ENCODE data around the gene GNGT1. TPM values are rescaled to one million over a fixed set of nuclear protein-coding genes. Genes with fewer than 3 reads are reported as not detected.
"Not testable (repeated sequence)": the region's sequence is repeated elsewhere in the genome, so short reads cannot be mapped to it uniquely, and the experiment has no call there.

The GNGT1 gene
- total RNA-seq, 1 donor from 2014 or later, result not detected

GRCh38 chr7:93895859-93896600, 10.3 kb upstream of the GNGT1 start:
- DNase-seq (ENCODE audit: missing footprints) (no peak), ATAC-seq (no peak)
- intact Hi-C loops (cut with DNase I), result loop anchor here (10.0 kb wide), 2 partner anchors 329 to 509 kb away; no protein-coding TSS in a partner anchor

- DNase-seq (ENCODE audit: missing footprints), result no peak
Observed at GRCh38 chr7:93897680-93898079, 8.7 kb upstream of the GNGT1 start.

GRCh38 chr7:93902777-93903423, 3.5 kb upstream of the GNGT1 start:
- intact Hi-C loops (cut with DNase I), result loop anchor here (2.0 to 10.0 kb wide), 3 partner anchors 99 to 372 kb away; partner anchors contain the start of gene BET1
- ATAC-seq (peak; percentile 54), DNase-seq (ENCODE audit: missing footprints) (no peak)

More at GRCh38 chr7:93897680-93898079, 8.7 kb upstream of the GNGT1 start:
- ATAC-seq, result no peak
- intact Hi-C loops (cut with DNase I), result loop anchor here (10.0 kb wide), 2 partner anchors 327 to 507 kb away; no protein-coding TSS in a partner anchor

GRCh38 chr7:93910076-93910994, 4.0 kb downstream of the GNGT1 start:
- intact Hi-C loops (cut with DNase I), result loop anchor here (5.0 kb wide), 1 partner anchor 272 kb away; no protein-coding TSS in a partner anchor
- DNase-seq (ENCODE audit: missing footprints), result no peak
- ATAC-seq, result peak; percentile 87

GRCh38 chr7:93911242-93911641, 4.9 kb downstream of the GNGT1 start:
- intact Hi-C loops (cut with DNase I), result loop anchor here (5.0 kb wide), 1 partner anchor 271 kb away; no protein-coding TSS in a partner anchor
- peak; percentile 47 for ATAC-seq
- not testable (repeated sequence) for DNase-seq (ENCODE audit: missing footprints)

GRCh38 chr7:93911661-93912060, 5.3 kb downstream of the GNGT1 start:
- not testable (repeated sequence) for ATAC-seq; DNase-seq (ENCODE audit: missing footprints)
- intact Hi-C loops (cut with DNase I), result loop anchor here (5.0 kb wide), 1 partner anchor 271 kb away; no protein-coding TSS in a partner anchor

GRCh38 chr7:93913197-93913596, 6.8 kb downstream of the GNGT1 start:
- ATAC-seq, result no peak
- intact Hi-C loops (cut with DNase I), result loop anchor here (5.0 kb wide), 1 partner anchor 269 kb away; no protein-coding TSS in a partner anchor

GRCh38 chr7:93914581-93915066, 8.3 kb downstream of the GNGT1 start:
- ATAC-seq, result peak; percentile 46
- DNase-seq (ENCODE audit: missing footprints), result no peak
- intact Hi-C loops (cut with DNase I), result loop anchor here (5.0 kb wide), 1 partner anchor 268 kb away; no protein-coding TSS in a partner anchor

More at GRCh38 chr7:93913197-93913596, 6.8 kb downstream of the GNGT1 start:
- DNase-seq (ENCODE audit: missing footprints), result no peak

GRCh38 chr7:93915206-93915842, 9.0 kb downstream of the GNGT1 start:
- ATAC-seq, result peak; percentile 45
- DNase-seq (ENCODE audit: missing footprints); intact Hi-C loops (cut with DNase I): not testable (repeated sequence)

GRCh38 chr7:93915888-93916287, 9.5 kb downstream of the GNGT1 start:
- intact Hi-C loops (cut with DNase I), result not testable (repeated sequence)

GRCh38 chr7:93916315-93916714, 9.9 kb downstream of the GNGT1 start:
- intact Hi-C loops (cut with DNase I); DNase-seq (ENCODE audit: missing footprints); ATAC-seq: not testable (repeated sequence)

More at GRCh38 chr7:93915888-93916287, 9.5 kb downstream of the GNGT1 start:
- DNase-seq (ENCODE audit: missing footprints); ATAC-seq: not testable (repeated sequence)

GRCh38 chr7:93920496-93921182, 14.3 kb downstream of the GNGT1 start:
- intact Hi-C loops (cut with DNase I), result loop anchor here (5.0 kb wide), 1 partner anchor 82 kb away; the partner anchor contains the start of gene BET1
- DNase-seq (ENCODE audit: missing footprints), result no peak
- ATAC-seq, result no peak

- ATAC-seq, result no peak
- intact Hi-C loops (cut with DNase I), result loop anchor here (5.0 kb wide), 1 partner anchor 81 kb away; the partner anchor contains the start of gene BET1
- no peak for DNase-seq (ENCODE audit: missing footprints)
Observed at GRCh38 chr7:93921186-93921585, 14.8 kb downstream of the GNGT1 start.

- peak; percentile 94 for ATAC-seq
- intact Hi-C loops (cut with DNase I), result loop anchor here (5.0 kb wide), 1 partner anchor 80 kb away; the partner anchor contains the start of gene BET1
- peak; percentile 91 for DNase-seq (ENCODE audit: missing footprints)
Observed at GRCh38 chr7:93921607-93922566, 15.5 kb downstream of the GNGT1 start, which contains the start of gene GNG11. GNG11 (plus strand) TSS chr7:93921735; CDS start chr7:93922138, 403 bp downstream.

- DNase-seq (ENCODE audit: missing footprints) (no peak), ATAC-seq (peak; percentile 19)
- intact Hi-C loops (cut with DNase I), result loop anchor here (5.0 kb wide), 1 partner anchor 79 kb away; the partner anchor contains the start of gene BET1
Observed at GRCh38 chr7:93923296-93923695, 16.9 kb downstream of the GNGT1 start.

- ATAC-seq (no peak), DNase-seq (ENCODE audit: missing footprints) (no peak)
- intact Hi-C loops (cut with DNase I), result loop anchor here (5.0 kb wide), 1 partner anchor 78 kb away; the partner anchor contains the start of gene BET1
Observed at GRCh38 chr7:93923942-93924341, 17.6 kb downstream of the GNGT1 start.

Measured in Right ventricle myocardium inferior (tissue), 1 donor.